GM18505 (cell line): ENCODE results near the gene IRF6.

ENCODE experiments used
- ATAC-seq: cut with Tn5 transposase; IDR thresholded peaks from one replicate; pipeline ENCODE4 v1.9.1; 2021; ENCODE audit not compliant: unreplicated experiment
- POLR2A ChIP-seq: IDR thresholded peaks from 4 replicates; pipeline ENCODE4 v1.6.1; 2011; ENCODE audit warnings: borderline replicate concordance; ENCODE audit not compliant: insufficient read depth, insufficient read length; ENCODE audit errors: extremely low read depth

Gene IRF6

GRCh38 chr1:209805875-209806760 lies at the start of gene IRF6:
TSS of gene IRF6 (minus strand) at chr1:209806142. CDS start at chr1:209801413, 4,729 bp downstream.
- peak; percentile 87 for ATAC-seq
- TF ChIP-seq POLR2A = peak; percentile 44

- ATAC-seq = no peak
- no peak for TF ChIP-seq POLR2A
These were observed 49.7 kb upstream of the IRF6 start for GRCh38 chr1:209855623-209856022.

- ATAC-seq = no peak
- no peak for TF ChIP-seq POLR2A
These were observed 49.1 kb upstream of the IRF6 start for GRCh38 chr1:209855006-209855405.

GRCh38 chr1:209854196-209854595 lies 48.3 kb upstream of the IRF6 start:
- ATAC-seq = no peak
- TF ChIP-seq POLR2A = no peak

- no peak for ATAC-seq
- TF ChIP-seq POLR2A = no peak
These were observed 47.7 kb upstream of the IRF6 start for GRCh38 chr1:209853676-209854075.

- no peak for TF ChIP-seq POLR2A
- ATAC-seq = peak; percentile 74
These were observed 44.5 kb upstream of the IRF6 start for GRCh38 chr1:209850342-209850979.

GRCh38 chr1:209849388-209849787 lies 43.4 kb upstream of the IRF6 start:
- no peak for ATAC-seq

GRCh38 chr1:209845408-209845725 lies 39.4 kb upstream of the IRF6 start:
- no peak for ATAC-seq
- no peak for TF ChIP-seq POLR2A

More at GRCh38 chr1:209849388-209849787, 43.4 kb upstream of the IRF6 start:
- no peak for TF ChIP-seq POLR2A

GRCh38 chr1:209844695-209845407 lies 38.9 kb upstream of the IRF6 start:
- ATAC-seq = no peak

GRCh38 chr1:209840611-209841010 lies 34.7 kb upstream of the IRF6 start:
- no peak for TF ChIP-seq POLR2A
- no peak for ATAC-seq

More at GRCh38 chr1:209844695-209845407, 38.9 kb upstream of the IRF6 start:
- no peak for TF ChIP-seq POLR2A

GRCh38 chr1:209839875-209840546 lies 34.1 kb upstream of the IRF6 start:
- no peak for TF ChIP-seq POLR2A
- no peak for ATAC-seq

- no peak for ATAC-seq
- TF ChIP-seq POLR2A = no peak
These were observed 32.6 kb upstream of the IRF6 start for GRCh38 chr1:209838537-209838936.

- no peak for ATAC-seq
- TF ChIP-seq POLR2A = no peak
These were observed 31.7 kb upstream of the IRF6 start for GRCh38 chr1:209837671-209838070.
